GM18909 (cell line): ENCODE measurements around the gene IMMP1L.

Experiments
- ATAC-seq: cut with Tn5 transposase; IDR thresholded peaks from one replicate; pipeline ENCODE4 v1.9.1; 2021; ENCODE audit warnings: mild to moderate bottlenecking; ENCODE audit not compliant: unreplicated experiment, poor library complexity

The IMMP1L gene

GRCh38 chr11:31477528-31478222 lies 31.7 kb downstream of the IMMP1L start:
- no peak for ATAC-seq

- ATAC-seq, result no peak
These were observed 35.3 kb downstream of the IMMP1L start for GRCh38 chr11:31474083-31474482.

GRCh38 chr11:31464436-31464835 lies 45.0 kb downstream of the IMMP1L start:
- no peak for ATAC-seq

GRCh38 chr11:31455177-31455576 lies 54.2 kb downstream of the IMMP1L start:
- ATAC-seq, result no peak

- no peak for ATAC-seq
These were observed 58.6 kb downstream of the IMMP1L start for GRCh38 chr11:31450841-31451240.

GRCh38 chr11:31449040-31449439 lies 60.4 kb downstream of the IMMP1L start:
- no peak for ATAC-seq

GRCh38 chr11:31445621-31446020 lies 63.8 kb downstream of the IMMP1L start:
- ATAC-seq, result no peak

GRCh38 chr11:31443802-31444201 lies 65.6 kb downstream of the IMMP1L start:
- ATAC-seq, result no peak

- ATAC-seq, result no peak
These were observed 67.3 kb downstream of the IMMP1L start for GRCh38 chr11:31442086-31442485.

- no peak for ATAC-seq
These were observed 68.1 kb downstream of the IMMP1L start for GRCh38 chr11:31441296-31441695.

GRCh38 chr11:31437742-31438435 lies 71.5 kb downstream of the IMMP1L start:
- ATAC-seq, result no peak

- ATAC-seq, result no peak
These were observed 75.6 kb downstream of the IMMP1L start for GRCh38 chr11:31433851-31434250.

- ATAC-seq, result no peak
These were observed 84.8 kb downstream of the IMMP1L start for GRCh38 chr11:31424652-31425051.

- no peak for ATAC-seq
These were observed 86.7 kb downstream of the IMMP1L start for GRCh38 chr11:31422703-31423102.

GRCh38 chr11:31421820-31422219 lies 87.6 kb downstream of the IMMP1L start:
- ATAC-seq, result no peak

- ATAC-seq, result no peak
These were observed 89.8 kb downstream of the IMMP1L start for GRCh38 chr11:31419669-31420068.

GRCh38 chr11:31419138-31419537 lies 90.3 kb downstream of the IMMP1L start:
- no peak for ATAC-seq

- ATAC-seq, result no peak
These were observed 91.6 kb downstream of the IMMP1L start for GRCh38 chr11:31417816-31418215.

- ATAC-seq, result no peak
These were observed 92.1 kb downstream of the IMMP1L start for GRCh38 chr11:31417357-31417756.

- ATAC-seq, result no peak
These were observed 94.0 kb downstream of the IMMP1L start for GRCh38 chr11:31415435-31415834.

- no peak for ATAC-seq
These were observed 95.1 kb downstream of the IMMP1L start for GRCh38 chr11:31414338-31414737.

GRCh38 chr11:31412946-31413345 lies 96.5 kb downstream of the IMMP1L start:
- no peak for ATAC-seq
